Natural killer cell (primary cell): ENCODE data around the gene TMEM101. TPM values are rescaled to one million over a fixed set of nuclear protein-coding genes. Genes with fewer than 3 reads are reported as not detected.

ENCODE experiments used
- ATAC-seq, 3 donors: fragments of 150-1000 bp in 2 of 3; fragments of 200-7000 bp in 1 of 3; cut with Tn5 transposase; 1 replicate in 1 of 3; 2 replicates in 2 of 3; pipeline ENCODE4 v1.10.0; 2021; ENCODE audit warnings: mild to moderate bottlenecking in 2 of 3, moderate library complexity in 2 of 3
- DNase-seq, 2 donors: peaks; one replicate each; pipeline versions ENCODE4 v3.0.0 to v3.0.0-alpha.2; 2013 to 2021; ENCODE audit warnings: mixed read lengths in 1 of 2
- H3K27ac ChIP-seq: one replicate; pipeline ENCODE4 v1.5.1; 2013; ENCODE audit warnings: mild to moderate bottlenecking, low read length
- H3K27me3 ChIP-seq: one replicate; pipeline ENCODE4 v1.6.1; 2013; ENCODE audit warnings: low read length; ENCODE audit not compliant: control insufficient read depth, insufficient read depth
- H3K36me3 ChIP-seq: one replicate; pipeline ENCODE4 v1.6.1; 2013; ENCODE audit warnings: low read length; ENCODE audit not compliant: control insufficient read depth, insufficient read depth
- H3K4me1 ChIP-seq: one replicate; pipeline ENCODE4 v1.6.1; 2013; ENCODE audit warnings: low read length; ENCODE audit not compliant: control insufficient read depth, insufficient read depth
- H3K4me3 ChIP-seq: one replicate; pipeline ENCODE4 v1.5.1; 2013; ENCODE audit warnings: low read length
- H3K9me3 ChIP-seq: one replicate; pipeline ENCODE4 v1.6.1; 2013; ENCODE audit warnings: low read length; ENCODE audit not compliant: control insufficient read depth, insufficient read depth
- H3K27ac Mint-ChIP-seq, 2 donors: one replicate each; pipeline ENCODE4 v1.8.0; 2022; ENCODE audit warnings: mild to moderate bottlenecking in 2 of 2, mixed read lengths in 2 of 2, moderate library complexity in 1 of 2
- H3K27me3 Mint-ChIP-seq, 2 donors: one replicate each; pipeline ENCODE4 v1.8.0; 2022; ENCODE audit warnings: low read depth in 2 of 2, mixed read lengths in 2 of 2
- H3K36me3 Mint-ChIP-seq: one replicate; pipeline ENCODE4 v1.8.0; 2022; ENCODE audit warnings: mixed read lengths
- H3K4me1 Mint-ChIP-seq, 2 donors: one replicate each; pipeline ENCODE4 v1.8.0; 2022; ENCODE audit warnings: mixed read lengths in 2 of 2
- H3K4me3 Mint-ChIP-seq: one replicate; pipeline ENCODE4 v1.8.0; 2022; ENCODE audit warnings: mild to moderate bottlenecking, moderate library complexity, mixed read lengths
- H3K9me3 Mint-ChIP-seq, 2 donors: one replicate each; pipeline ENCODE4 v1.8.0; 2022; ENCODE audit warnings: mixed read lengths in 2 of 2
- CTCF ChIP-seq: fragments of 200-600 bp; IDR thresholded peaks from one replicate; pipeline ENCODE4 v1.8.0; 2022; ENCODE audit warnings: antibody characterized with exemption
- WGBS: methylation state at CpG from one replicate; pipeline ENCODE4 v1.1.7; 2013; ENCODE audit warnings: missing lambda C conversion rate; ENCODE audit not compliant: insufficient coverage; 5-methylcytosine and 5-hydroxymethylcytosine counted together
- intact Hi-C: fragments of 100-400 bp; cut with micrococcal nuclease; formaldehyde crosslinking; loops from one replicate; pipeline ENCODE4 v1.14.2; 2022
- total RNA-seq, 4 donors: library from RNA; stranded (reverse); fragments of 120-200 nt in 1 of 4; gene quantifications; one replicate each; pipeline versions ENCODE4 v1.2.3 to v1.2.4, GENCODE V29; 2013 to 2022

The TMEM101 gene
- total RNA-seq, 3 donors from 2014 or later (not counting 1 experiment from before 2014, with no cell fraction given), result 11.3 to 13.9 (median 11.5) TPM

- H3K4me3 Mint-ChIP-seq, result no peak overlapping the region
Observed at GRCh38 chr17:44012391-44012790, 2.4 kb downstream of the TMEM101 start.

GRCh38 chr17:44011876-44012275, 2.9 kb downstream of the TMEM101 start:
- TF ChIP-seq CTCF, result no peak
- Mint-ChIP-seq H3K4me1 (peaks cover 23 to 24% of the 10 kb centered on the region in 2 donors), H3K36me3 (no peaks in the 10 kb centered on the region), H3K27me3 (no peaks in the 10 kb centered on the region), H3K27ac (no peak overlapping the region), H3K9me3 (no peaks in the 10 kb centered on the region), H3K4me3 (no peak overlapping the region)
- Histone ChIP-seq H3K4me1 (peaks cover 30% of the 10 kb centered on the region), H3K4me3 (no peak overlapping the region), H3K36me3 (peaks cover 4% of the 10 kb centered on the region), H3K9me3 (no peaks in the 10 kb centered on the region), H3K27ac (no peak overlapping the region), H3K27me3 (no peaks in the 10 kb centered on the region)
- WGBS, result 95% methylated on average over 9 of the region's 9 CpGs
- DNase-seq, result no peak
- intact Hi-C loops, result loop anchor here (10.0 kb wide), 1 partner anchor 527 kb away; the partner anchor contains the start of gene DHX8
- ATAC-seq, result no peak

More at GRCh38 chr17:44012391-44012790, 2.4 kb downstream of the TMEM101 start:
- ATAC-seq, result no peak
- H3K9me3 Mint-ChIP-seq, result no peaks in the 10 kb centered on the region
- peaks cover 4% of the 10 kb centered on the region for H3K36me3 ChIP-seq
- intact Hi-C loops, result loop anchor here (10.0 kb wide), 1 partner anchor 528 kb away; the partner anchor contains the start of gene DHX8
- no peak for TF ChIP-seq CTCF
- H3K36me3 Mint-ChIP-seq, result no peaks in the 10 kb centered on the region
- no peaks in the 10 kb centered on the region for H3K27me3 ChIP-seq
- H3K4me3 ChIP-seq, result no peak overlapping the region
- WGBS, result 96% methylated on average over 3 of the region's 3 CpGs
- no peak overlapping the region for H3K27ac Mint-ChIP-seq
- no peaks in the 10 kb centered on the region for H3K27me3 Mint-ChIP-seq
- H3K27ac ChIP-seq, result no peak overlapping the region
- H3K9me3 ChIP-seq, result no peaks in the 10 kb centered on the region
- no peak for DNase-seq
- peaks cover 22 to 24% of the 10 kb centered on the region in 2 donors for H3K4me1 Mint-ChIP-seq
- H3K4me1 ChIP-seq, result peaks cover 25% of the 10 kb centered on the region

GRCh38 chr17:44010966-44011647, 3.7 kb downstream of the TMEM101 start:
- no peak overlapping the region for H3K27ac ChIP-seq
- Mint-ChIP-seq H3K27me3 (peaks cover 0 to 1% of the 10 kb centered on the region in 2 donors), H3K27ac (no peak overlapping the region), H3K4me3 (peak overlapping the region; percentile 30), H3K4me1 (peaks cover 29 to 30% of the 10 kb centered on the region in 2 donors), H3K36me3 (no peaks in the 10 kb centered on the region), H3K9me3 (no peaks in the 10 kb centered on the region)
- no peaks in the 10 kb centered on the region for H3K9me3 ChIP-seq
- peaks cover 1% of the 10 kb centered on the region for H3K27me3 ChIP-seq
- peaks cover 4% of the 10 kb centered on the region for H3K36me3 ChIP-seq
- ATAC-seq, result no peak
- intact Hi-C loops, result loop anchor here (10.0 kb wide), 1 partner anchor 526 kb away; the partner anchor contains the start of gene DHX8
- no peak overlapping the region for H3K4me3 ChIP-seq
- 63% methylated on average over 4 of the region's 4 CpGs for WGBS
- TF ChIP-seq CTCF, result no peak
- peaks cover 36% of the 10 kb centered on the region for H3K4me1 ChIP-seq
- no peak for DNase-seq
